KMS-11 (cell line): ENCODE data around the gene NCK1.

Experiments
- H2AFZ ChIP-seq: fragments of 200-600 bp; sonication (generic); 2 replicates; pipeline ENCODE4 v1.6.1; 2016; ENCODE audit warnings: antibody characterized with exemption, mixed run types, low read depth
- H3K27ac ChIP-seq: fragments of 200-600 bp; sonication (generic); 2 replicates; pipeline ENCODE4 v1.6.1; 2016; ENCODE audit warnings: mild to moderate bottlenecking, mixed run types
- H3K27me3 ChIP-seq: fragments of 200-600 bp; sonication (generic); 2 replicates; pipeline ENCODE4 v1.6.1; 2017; ENCODE audit warnings: mild to moderate bottlenecking, low read depth, mixed run types, moderate library complexity; ENCODE audit not compliant: insufficient read depth
- H3K36me3 ChIP-seq: fragments of 200-600 bp; sonication (generic); 2 replicates; pipeline ENCODE4 v1.6.1; 2017; ENCODE audit warnings: mild to moderate bottlenecking, mixed run types; ENCODE audit not compliant: insufficient read depth
- H3K4me1 ChIP-seq: fragments of 200-600 bp; sonication (generic); 2 replicates; pipeline ENCODE4 v1.6.1; 2016; ENCODE audit warnings: mild to moderate bottlenecking, low read depth, mixed run types; ENCODE audit not compliant: poor library complexity, severe bottlenecking
- H3K4me2 ChIP-seq: fragments of 200-600 bp; sonication (generic); 2 replicates; pipeline ENCODE4 v1.7.0; 2016; ENCODE audit warnings: mild to moderate bottlenecking, mixed run types
- H3K4me3 ChIP-seq: fragments of 200-600 bp; sonication (generic); IDR thresholded peaks from 2 replicates; pipeline ENCODE4 v1.6.1; 2017; ENCODE audit warnings: low read depth, low read length, mixed read lengths; ENCODE audit not compliant: insufficient read depth
- H3K79me2 ChIP-seq: fragments of 200-600 bp; sonication (generic); 2 replicates; pipeline ENCODE4 v1.6.1; 2016; ENCODE audit warnings: low read depth, mixed run types; ENCODE audit not compliant: insufficient read depth
- H3K9ac ChIP-seq: fragments of 200-600 bp; sonication (generic); 2 replicates; pipeline ENCODE4 v1.6.1; 2016; ENCODE audit warnings: mild to moderate bottlenecking, mixed run types
- H4K20me1 ChIP-seq: fragments of 200-600 bp; sonication (generic); 2 replicates; pipeline ENCODE4 v1.6.1; 2016; ENCODE audit warnings: mild to moderate bottlenecking, mixed run types; ENCODE audit not compliant: insufficient read depth
- CTCF ChIP-seq: fragments of 200-600 bp; sonication (generic); conservative IDR thresholded peaks from 2 replicates; pipeline ENCODE4 v1.6.1; 2017; ENCODE audit warnings: low read depth, mild to moderate bottlenecking, antibody characterized with exemption, low read length, moderate library complexity, mixed read lengths

NCK1 gene

GRCh38 chr3:136932523-136932922 lies 70.5 kb downstream of the NCK1 start:
- Histone ChIP-seq H3K4me2 (peak overlapping the region; percentile 65), H3K27ac (peak overlapping the region; percentile 73), H3K36me3 (no peaks in the 10 kb centered on the region)

GRCh38 chr3:136932978-136933772 lies 71.2 kb downstream of the NCK1 start:
- Histone ChIP-seq H3K9ac (peak overlapping the region; percentile 14; the same call in 1 of the 2 replicates), H3K4me1 (peaks cover 51% of the 10 kb centered on the region), H4K20me1 (no peaks in the 10 kb centered on the region), H3K4me2 (peak overlapping the region; percentile 65), H3K79me2 (peaks cover 22% of the 10 kb centered on the region), H3K4me3 (no peak overlapping the region), H2AFZ (no peak overlapping the region), H3K36me3 (no peaks in the 10 kb centered on the region), H3K27ac (peak overlapping the region; percentile 73), H3K27me3 (no peaks in the 10 kb centered on the region)
- TF ChIP-seq CTCF: no peak

More at GRCh38 chr3:136932523-136932922, 70.5 kb downstream of the NCK1 start:
- Histone ChIP-seq H3K79me2 (peaks cover 22% of the 10 kb centered on the region), H2AFZ (no peak overlapping the region), H3K27me3 (no peaks in the 10 kb centered on the region), H4K20me1 (no peaks in the 10 kb centered on the region), H3K9ac (peak overlapping the region; percentile 14; the same call in 1 of the 2 replicates), H3K4me1 (peaks cover 48% of the 10 kb centered on the region), H3K4me3 (no peak overlapping the region)
- no peak for TF ChIP-seq CTCF

- peaks cover 31% of the 10 kb centered on the region for H3K79me2 ChIP-seq
- H3K36me3 ChIP-seq: no peaks in the 10 kb centered on the region
- no peak overlapping the region for H3K27ac ChIP-seq
- H2AFZ ChIP-seq: no peak overlapping the region
- H3K27me3 ChIP-seq: no peaks in the 10 kb centered on the region
- no peak overlapping the region for H3K4me3 ChIP-seq
- H3K4me2 ChIP-seq: no peak overlapping the region
- TF ChIP-seq CTCF: no peak
- H3K4me1 ChIP-seq: peaks cover 46% of the 10 kb centered on the region
- no peak overlapping the region for H3K9ac ChIP-seq
- no peaks in the 10 kb centered on the region for H4K20me1 ChIP-seq
Observed at GRCh38 chr3:136937175-136937574, 75.2 kb downstream of the NCK1 start.

GRCh38 chr3:136937851-136938250 lies 75.8 kb downstream of the NCK1 start:
- no peaks in the 10 kb centered on the region for H3K27me3 ChIP-seq
- no peak overlapping the region for H3K27ac ChIP-seq
- TF ChIP-seq CTCF: no peak
- H3K9ac ChIP-seq: no peak overlapping the region
- peaks cover 39% of the 10 kb centered on the region for H3K4me1 ChIP-seq
- no peak overlapping the region for H3K4me3 ChIP-seq
- no peaks in the 10 kb centered on the region for H4K20me1 ChIP-seq
- H2AFZ ChIP-seq: no peak overlapping the region
- no peaks in the 10 kb centered on the region for H3K36me3 ChIP-seq
- peaks cover 35% of the 10 kb centered on the region for H3K79me2 ChIP-seq
- H3K4me2 ChIP-seq: no peak overlapping the region
